Stimulated activated CD4-positive, alpha-beta T cell treated with anti-CD3 and anti-CD28 coated beads, TNF-alpha, amount 100 ng/mL, for 24 hours (primary cell): ENCODE data around the gene BRAT1.

ENCODE experiments used
- DNase-seq, 3 experiments: peaks; one replicate each; pipeline ENCODE4 v3.0.0-alpha.2; 2020; ENCODE audit warnings: low read depth in 3 of 3

The BRAT1 gene

DNA sequence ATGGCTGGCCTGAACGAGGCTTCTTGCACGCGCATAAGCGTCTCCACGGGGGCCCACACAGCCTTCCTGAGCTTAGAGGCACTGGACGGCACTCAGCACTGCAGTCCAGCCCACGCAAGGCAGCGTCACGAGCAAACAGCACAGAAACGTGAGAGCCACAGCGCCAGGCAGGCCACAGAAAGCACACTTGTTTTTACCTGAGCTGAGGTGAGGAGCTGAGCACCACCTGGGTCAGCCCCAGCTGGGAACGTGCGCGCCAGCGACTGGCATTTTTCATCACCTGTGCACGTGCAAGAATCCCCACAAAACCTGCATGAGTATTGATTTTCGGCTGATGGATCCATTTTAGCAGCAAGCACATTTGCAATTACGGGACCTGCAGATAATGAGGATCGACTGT is 30.1 kb upstream of the BRAT1 start:
- no peak for DNase-seq

DNA sequence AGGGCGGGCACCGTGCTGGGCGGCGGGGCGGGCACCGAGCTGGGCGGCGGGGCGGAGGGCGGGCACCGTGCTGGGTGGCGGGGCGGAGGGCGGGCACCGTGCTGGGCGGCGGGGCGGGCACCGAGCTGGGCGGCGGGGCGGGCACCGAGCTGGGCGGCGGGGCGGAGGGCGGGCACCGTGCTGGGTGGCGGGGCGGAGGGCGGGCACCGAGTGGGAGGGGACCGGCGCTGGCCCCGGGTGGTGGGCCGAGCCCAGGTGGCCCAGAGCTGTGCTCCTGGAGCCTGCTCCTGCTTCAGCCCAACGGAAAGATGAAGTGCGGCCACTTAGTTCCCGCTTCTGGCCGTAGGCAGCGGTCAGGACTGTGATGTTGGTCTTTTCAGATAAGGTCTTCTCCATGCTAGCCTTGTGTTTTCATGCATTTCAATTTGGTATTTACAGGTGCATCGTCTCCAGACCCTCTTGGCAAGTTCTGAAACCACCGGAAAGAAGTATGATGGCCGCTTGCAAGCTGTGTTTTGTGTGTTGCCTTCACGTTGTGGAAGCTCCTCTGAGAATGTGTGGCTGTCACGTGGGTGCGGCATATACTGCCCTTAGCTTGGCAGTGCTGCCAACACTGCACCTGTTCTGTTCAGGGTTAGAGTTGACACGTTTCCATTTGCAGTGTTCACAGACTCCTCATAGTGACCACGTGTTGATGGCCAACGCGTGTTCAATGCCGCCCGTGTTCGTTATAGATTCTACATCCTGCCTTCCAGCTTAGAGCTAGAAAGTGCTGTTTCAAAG is 28.7 kb upstream of the BRAT1 start:
- DNase-seq: no peak

DNA sequence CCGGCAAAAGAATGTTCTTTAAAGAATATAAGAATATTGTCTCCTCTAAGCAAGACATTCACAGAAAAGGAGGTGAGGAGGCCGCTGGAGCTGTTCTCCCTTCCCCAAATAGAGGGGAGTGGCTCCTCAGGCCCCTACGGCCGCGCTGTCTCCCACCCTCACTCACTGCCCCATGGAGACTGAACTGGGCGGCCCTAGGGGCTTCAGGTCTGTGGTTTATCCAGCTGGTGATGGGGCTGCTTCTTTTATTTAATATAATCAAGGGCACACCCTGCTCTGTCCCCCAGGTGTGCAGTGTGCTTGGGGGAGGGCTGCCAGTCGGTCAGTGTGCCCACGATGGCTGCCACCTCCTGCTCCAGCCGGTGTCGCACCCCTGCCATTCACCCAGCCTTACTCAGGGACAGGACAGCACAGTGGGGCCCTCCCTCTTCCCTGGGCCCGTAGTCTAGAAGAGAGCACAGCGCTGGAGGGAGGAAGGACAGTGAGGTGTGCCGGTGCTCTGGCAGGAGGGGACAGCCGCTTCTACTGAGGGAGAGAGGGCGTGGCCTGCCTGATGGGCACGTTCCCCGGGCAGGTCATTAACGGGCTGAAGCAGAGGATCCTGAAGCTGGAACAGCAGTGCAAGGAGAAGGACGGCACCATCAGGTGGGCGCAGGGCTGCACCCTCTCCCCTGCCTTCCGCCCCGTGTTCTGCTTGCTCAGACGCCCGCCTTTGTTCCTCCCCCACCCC is 26.8 kb upstream of the BRAT1 start:
- DNase-seq: no peak

DNA sequence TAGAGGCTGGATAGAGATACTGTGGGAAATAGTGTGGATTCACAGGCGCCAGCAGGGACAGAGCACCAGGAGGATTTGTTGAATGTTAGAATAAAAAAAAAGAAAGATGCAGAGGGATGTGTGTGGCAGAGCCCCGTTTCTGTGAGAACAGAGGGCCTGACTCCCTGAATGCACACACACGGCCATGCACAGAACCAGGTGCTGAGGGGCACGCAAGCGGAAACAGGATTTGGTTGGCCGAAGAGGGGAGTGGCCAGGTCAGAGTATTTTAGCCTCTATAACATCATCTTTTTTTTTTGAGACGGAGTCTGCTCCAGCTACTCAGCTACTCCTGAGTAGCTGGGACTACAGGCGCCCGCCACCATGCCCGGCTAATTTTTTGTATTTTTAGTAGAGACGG is 25.3 kb upstream of the BRAT1 start:
- no peak for DNase-seq

DNA sequence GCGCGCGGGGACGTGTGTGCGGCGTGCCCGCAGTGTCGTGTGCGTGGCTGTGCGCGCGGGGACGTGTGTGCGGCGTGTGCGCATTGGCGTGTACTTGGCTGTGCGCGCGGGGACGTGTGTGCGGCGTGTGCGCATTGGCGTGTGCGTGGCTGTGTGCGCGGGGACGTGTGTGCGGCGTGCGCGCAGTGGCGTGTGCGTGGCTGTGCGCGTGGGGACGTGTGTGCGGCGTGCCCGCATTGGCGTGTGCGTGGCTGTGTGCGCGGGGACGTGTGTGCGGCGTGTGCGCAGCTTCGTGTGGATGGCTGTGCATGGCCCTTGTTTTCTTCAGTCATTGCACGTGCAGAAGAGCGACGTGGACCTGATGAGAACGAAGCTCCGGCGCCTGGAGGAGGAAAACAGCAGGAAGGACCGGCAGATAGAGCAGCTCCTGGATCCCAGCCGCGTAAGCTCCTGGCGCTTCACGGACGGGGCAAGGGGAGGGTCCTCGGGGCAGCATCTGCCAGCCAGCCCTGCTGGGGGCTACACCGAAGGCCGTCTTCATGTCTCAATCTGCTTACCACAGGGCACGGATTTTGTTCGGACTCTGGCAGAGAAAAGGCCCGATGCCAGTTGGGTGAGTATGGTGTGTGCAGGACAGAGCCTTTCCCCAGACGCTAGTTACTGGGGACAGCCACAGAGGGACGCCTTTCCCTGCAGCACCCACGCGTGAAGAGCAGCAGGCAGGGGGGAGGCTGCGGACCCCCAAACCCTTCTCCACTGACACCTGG is 22.8 kb upstream of the BRAT1 start:
- DNase-seq: no peak

DNA sequence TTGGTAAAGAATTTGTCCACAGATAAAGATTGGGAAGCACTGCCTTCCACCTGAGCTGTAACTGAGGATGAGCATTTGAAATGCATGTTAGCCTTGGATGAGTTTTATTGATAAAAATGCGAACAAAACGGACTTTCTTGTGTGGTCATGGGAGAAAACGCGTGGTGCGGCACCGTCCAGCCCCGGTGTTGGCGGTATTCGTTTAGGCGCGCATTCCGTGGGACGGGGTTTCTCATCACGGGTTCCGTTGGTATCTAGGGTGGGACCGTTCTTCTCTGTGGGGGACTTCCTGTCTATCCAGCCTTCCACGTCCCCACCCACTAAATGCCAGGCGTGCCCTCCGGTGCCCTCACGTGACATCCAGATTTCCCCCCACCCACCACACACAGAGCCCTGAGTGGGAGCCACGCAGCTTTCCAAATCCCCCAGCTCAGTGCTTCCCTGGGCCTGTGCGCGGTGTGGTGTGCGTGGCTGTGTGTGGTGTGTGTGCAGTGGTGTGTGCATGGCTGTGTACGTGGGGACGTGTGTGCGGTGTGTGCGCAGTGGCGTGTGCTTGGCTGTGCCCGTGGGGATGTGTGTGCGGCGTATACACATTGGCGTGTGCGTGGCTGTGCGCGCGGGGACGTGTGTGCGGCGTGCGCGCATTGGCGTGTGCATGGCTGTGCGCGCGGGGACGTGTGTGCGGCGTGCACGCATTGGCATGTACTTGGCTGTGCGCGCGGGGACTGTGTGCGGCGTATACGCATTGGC is 21.6 kb upstream of the BRAT1 start:
- DNase-seq: no peak

DNA sequence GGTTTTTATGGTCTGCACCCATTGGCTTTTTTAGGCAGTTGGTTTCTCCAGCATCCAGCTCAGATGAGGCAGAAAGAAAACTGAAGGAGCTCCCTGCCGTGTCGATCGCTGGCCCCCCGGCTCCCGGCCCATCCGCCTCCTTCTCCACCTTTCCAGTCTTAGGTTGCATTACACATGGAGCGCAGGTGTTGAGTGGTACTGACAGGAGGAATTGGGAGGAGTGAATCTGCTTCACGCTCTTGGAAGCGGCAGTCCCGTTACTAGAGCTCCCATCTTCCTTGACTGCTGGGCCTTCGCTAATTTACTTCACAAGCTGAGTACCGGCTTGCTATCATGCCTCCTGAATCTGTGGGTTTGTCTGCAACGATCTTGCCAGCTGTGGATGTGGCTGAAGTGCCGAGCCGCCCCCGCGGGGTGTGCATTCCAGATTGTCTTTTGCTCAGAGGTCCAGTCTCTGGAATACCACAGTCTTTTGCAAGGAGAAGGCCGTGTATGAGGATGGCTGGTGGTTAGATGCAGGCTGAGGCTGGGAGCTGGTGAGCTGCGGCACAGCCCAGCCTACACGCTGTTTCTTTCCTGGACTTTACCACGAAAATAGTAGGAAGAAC is 20.5 kb upstream of the BRAT1 start:
- DNase-seq: no peak

DNA sequence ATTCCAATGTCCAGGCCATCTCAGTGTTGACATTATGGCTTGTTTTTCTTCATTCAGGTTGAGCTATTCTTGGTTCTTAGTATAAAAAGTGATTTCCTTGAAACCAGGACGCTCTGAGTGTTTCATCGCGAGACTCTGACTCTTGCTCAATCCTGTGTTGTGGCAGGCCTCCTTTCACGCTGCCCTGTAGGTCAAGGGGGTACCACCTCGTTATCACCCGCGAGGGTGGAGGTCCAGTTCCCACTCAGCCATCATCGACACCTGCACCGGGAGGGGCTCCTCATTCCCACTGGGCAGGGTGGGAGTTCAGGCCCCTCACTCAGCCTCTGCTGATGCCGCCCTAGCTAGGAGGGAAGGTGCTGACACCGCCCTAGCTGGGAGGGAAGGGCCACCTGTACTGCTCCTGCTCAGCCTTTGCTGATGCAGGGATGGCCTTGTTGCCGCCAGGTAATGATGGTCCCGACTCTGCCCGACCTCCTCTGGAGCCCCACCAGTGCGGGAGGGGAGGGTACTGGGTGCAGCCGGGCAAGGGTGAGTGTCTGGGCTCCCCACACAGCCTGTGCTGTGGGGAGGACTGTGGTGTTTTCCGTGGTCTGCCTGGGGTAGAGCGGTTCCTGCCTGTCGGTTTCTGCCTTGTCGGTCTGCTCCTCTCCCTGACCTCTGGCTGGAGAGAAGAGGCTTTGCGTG is 19.9 kb upstream of the BRAT1 start:
- no peak for DNase-seq

DNA sequence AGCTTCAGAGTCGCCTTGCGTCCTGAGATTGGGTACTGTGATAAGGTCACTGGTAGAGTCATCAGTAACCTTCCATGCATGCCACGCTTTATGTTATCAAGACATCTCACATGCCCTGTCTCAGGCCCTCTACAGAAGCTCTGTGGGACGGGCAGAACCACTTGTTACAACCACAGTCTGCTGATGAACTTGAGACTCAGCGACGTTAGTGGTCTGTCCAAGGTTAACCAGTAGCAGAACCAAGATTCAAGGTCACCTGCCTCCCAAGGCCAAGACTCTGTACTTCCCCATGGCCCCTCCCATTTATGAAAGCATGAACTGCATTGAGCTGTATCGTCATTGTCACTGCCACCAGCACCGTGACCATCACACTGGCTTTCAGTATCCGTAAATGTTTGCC is 18.4 kb upstream of the BRAT1 start:
- DNase-seq: no peak

DNA sequence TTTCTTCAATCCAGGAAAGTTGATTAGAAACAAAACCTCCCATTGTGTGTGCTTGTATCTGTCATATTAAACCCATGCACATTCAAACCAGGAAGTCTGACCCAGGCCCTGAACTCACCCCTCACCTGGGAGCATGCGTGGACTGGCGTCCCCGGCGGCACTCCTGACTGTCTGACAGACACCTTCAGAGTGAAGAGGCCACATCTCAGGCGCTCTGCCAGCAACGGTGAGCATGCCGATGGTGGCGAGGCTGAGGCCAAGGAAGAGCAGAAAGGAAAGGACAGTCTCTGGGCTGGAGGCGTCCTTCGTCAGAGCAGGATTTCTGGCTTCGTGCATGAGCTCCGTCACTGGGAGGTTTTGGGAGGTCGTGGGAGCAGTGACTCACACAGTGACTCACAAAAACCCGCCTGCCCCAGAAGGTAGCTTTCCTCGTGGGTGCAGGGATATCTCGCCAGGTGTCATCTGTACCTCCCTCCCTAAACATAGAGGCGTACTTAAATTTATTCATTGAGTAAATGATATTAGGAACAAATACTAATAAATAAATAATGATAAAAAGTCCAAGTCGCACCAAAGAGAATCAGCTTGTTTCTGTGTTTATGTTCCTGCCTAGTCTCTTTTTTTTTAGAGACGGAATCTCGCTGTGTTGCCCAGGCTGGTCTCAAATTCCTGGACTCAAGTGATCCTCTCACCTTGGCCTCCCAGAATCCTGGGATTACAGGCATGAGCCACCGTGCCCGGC is 16.9 kb upstream of the BRAT1 start:
- DNase-seq: no peak

DNA sequence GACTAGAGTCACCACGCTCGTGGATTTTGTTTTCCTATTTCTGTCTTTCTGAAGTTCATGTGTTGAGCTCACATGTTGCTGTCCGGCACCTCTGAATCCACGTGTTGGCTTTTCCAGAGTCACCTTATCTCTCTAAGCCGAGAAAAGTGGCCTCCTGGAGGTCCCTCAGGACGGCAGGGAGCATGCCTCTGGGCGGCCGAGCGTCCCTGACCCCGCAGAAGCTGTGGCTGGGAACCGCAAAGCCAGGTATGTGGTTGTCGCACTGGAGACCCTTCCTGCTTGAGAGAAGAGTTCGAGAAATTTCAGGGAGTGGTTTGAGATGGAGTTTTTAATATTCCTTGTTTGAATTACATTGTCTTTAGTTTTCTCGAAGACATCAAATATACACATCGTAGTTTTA is 16.1 kb upstream of the BRAT1 start:
- no peak for DNase-seq

DNA sequence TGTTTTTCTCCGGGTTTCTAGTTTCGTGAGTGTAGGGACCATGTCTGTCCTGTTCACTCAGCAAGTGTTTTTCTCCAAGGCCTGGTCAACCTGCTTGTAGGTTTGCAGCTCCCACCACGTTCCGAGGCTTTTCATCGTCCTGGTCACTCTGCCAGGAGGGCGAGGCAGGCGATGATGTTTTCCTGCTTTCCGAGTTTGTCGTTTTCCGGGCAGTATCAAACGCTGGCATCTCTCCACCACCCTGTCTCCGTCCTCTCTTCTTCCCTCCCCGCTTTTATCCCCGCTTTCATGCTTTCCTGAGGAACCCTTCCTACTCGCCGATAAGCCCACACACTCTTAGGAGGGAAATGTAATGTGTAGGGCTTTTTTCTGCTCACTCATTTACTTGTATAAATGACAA is 14.7 kb upstream of the BRAT1 start:
- DNase-seq: no peak

DNA sequence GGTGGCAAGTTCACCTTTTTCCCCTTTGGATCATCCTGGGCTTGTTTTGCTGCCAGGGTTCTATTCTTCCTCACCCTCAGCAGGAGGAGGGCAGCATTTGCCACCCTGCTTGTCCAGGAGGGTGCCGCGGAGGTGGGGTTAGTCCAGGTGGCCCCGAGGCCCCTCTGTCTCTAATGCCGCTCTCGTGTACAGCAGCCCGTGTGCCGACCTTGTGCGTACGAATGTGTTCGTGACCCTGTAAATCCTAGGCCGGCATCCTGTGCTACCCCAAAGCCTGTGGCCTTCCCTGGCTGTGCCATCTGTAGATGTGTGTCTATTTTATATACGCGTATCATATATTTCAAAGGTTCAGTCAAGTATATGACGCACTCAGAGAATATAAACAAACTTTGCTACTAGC is 14.1 kb upstream of the BRAT1 start:
- DNase-seq: no peak

DNA sequence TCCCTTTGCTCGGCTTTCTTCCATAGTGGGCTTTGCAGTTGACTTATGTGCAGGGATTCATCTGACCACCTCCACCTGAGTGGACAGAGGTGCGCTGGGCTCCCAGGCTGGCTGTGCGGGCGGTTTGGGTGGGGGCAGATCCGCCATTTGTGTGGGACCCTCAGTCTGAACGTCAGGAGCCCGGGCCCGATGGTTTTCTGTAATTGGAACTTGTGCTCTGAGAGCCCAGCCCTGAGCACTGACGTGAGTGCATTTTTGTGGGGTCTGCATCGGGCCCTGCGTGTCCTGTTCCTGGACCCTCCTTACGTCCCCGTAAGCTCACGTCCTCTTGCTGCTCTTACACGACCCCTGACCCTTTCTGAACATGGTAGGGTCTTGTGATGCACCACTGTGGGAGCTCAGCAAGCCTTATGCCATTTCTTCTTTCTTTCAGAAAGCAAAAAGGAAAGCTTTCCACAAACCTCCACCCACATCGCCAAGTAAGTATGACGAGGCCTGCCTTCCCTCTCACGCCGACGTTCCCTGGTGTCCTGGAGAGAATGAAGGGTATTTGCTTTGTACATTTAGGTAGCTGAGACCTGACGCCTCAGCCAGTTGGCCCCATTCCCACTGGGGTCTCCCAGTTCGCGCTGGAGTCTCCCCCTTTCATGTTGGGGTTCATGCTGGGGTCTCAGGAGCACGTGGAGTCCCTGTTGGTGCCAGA is 13.3 kb upstream of the BRAT1 start:
- no peak for DNase-seq

DNA sequence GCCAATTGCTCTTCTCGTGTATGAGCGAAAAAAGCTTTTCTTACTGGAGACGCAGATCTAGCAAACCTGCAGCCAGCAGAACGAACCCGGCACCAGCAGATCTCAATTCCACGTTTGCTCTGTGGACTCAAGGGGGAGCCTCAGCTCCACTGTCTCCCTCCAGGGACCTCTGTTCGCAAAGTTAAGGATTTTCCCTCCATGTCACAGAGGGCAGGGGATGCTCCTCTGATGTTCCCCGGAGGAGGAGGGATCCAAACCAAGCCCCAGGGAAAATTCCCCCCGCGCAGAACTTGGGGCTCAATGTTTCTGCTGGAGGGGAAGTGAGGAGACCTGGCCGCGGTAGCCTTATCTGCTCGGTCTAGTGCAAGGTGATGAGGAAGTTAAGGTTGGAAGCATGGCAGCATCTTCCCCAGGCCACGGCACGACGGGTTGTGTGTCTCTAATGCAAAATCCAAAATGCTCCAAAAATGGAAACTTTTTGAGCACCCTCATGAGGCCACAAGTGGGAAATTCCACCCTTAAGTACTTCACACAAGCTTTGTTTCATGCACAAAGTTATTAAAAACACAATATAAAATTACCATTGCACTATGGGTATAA is 12.5 kb upstream of the BRAT1 start:
- DNase-seq: no peak

DNA sequence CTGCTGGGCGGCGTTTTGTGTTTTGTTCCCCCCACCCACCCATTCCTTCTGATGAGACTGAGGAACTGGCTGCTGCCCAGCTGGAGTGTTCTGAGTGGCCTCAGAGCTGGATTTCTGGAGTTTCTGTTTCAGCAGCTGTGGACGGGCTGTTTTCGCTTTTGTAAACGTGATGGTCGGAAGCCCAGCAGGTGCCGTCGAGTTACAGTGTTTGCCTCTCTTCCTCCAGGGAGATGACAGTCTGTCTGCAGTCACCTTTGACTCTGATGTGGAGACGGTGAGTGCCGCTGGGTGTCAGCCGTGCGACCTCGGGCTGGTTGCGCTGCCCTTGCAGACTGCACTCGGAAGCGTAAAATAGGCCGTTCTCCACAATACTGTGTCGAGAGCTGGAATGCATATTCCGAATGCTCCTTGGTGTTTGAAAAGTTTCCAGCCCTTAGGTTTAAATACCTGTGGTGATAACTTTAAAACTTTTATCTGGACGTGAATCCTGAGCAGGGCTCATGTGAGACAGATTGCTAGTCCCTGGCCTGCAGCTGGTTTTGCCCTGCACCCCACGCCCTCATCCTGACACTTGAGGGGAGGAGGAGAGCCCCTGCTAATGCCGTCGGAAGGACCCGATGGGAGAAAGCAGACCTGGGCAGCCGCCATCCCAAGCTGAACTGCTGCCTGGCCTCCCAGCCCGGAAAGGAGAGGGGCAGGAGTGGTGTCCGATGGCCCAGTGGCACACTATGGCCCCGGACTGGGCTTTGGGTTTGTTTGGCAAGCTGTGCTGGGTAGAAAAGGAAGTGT is 11.8 kb upstream of the BRAT1 start:
- no peak for DNase-seq

DNA sequence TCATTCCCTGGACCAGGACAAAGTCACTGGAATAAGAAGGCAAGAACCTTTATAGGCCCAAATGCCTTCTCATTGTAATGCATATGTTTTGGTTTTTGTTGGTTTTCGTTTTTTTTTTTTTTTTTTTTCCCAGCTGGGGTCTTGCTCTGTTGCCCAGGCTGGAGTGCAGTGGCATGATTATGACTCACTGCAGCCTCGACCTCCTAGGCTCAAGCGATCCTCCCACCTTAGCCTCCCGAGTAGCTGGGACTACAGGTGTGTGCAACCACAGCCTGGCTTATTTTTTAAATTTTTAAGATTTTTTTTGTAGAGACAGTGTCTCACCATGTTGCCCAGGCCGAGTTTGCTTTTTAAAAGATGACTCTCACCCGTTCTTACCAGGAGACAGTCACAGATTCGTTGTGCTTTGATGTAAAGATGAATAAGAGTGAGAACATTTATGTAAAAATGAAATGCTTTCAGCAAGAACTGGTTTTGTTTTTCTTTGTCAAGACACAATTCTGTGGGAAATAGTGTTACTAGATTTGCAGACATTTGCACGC is 11.1 kb upstream of the BRAT1 start:
- no peak for DNase-seq

DNA sequence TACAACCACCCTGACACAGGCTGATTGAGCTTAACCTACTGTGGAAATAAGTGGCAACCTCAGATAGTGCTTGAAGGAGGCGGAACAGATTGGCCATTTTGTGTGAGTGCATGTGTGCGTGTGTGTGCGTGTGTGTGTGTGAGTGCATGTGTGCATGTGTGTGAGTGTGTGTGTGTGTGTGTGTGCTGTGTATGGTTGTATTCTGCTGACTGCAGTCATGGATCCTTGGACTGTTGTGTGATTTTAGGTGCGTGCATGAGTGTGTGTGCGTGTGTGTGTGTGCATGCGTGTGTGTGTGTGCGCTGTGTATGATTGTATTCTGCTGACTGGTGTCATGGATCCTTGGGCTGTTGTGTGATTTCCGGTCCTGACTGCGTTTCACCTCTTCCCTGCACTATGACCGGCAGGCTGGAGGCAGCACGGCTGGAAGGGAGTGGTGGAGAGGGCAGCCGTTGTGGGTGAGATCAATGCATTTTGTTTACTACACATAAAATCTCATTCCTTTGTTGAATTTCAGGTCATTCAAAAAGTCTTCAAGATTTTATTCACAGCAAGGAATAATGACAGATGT is 9.7 kb upstream of the BRAT1 start:
- DNase-seq: no peak
